ENCODE results near the gene GPT2. TPM values are rescaled to one million over a fixed set of nuclear protein-coding genes. Genes with fewer than 3 reads are reported as not detected.

GPT2 gene
- total and polyA plus RNA-seq, 7 donors = 3.3 to 28.7 (median 14.8) TPM

DNA sequence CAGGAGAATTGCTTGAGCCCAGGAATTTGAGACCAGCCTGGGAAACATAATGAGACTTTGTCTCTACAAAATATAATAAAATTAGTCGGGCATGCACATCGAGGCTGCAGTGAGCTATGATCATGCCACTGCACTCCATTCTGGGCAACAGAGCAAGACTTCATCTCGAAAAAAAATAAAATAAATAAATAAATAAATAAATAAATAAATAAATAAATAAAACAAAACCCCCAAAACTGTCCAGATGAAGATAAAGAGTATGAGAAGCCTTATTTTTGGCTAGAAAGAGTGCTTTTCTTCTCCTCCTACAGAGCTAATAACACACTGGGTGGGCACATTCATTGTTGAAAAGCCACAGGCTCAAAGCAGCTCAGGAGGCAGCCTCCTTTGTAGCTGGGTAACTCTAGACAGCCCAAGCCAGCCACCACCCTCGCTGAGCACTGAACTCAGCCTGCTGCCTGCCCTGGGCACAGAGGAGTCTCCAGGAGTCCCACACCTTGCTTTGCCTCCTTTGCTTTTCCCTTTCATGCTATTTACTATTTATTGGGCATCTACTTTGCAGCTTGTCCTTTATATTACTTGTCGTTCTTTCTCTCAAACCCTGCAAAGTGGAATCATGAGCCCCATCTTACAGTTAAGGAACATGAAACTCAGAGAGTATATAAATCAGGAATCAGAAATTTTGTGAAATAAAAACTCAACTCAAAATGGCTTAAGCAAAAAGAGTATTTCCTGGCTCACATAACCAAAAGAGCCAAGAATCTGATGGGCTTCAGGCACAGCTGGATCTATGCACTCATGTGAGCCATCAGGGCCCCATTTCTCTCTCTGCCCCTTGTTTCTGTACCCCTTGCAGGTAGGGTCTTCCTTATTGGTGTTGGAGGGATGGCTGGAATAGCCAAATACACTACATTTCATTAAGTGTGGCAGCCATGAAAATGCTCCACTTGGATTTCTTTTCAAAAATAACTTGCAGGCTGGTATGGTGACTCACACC is 35.1 kb upstream of the GPT2 start:
- TF ChIP-seq EP300 (IDR thresholded peaks at IDR 0.05) = no peak
- TF ChIP-seq, protein P1, sequence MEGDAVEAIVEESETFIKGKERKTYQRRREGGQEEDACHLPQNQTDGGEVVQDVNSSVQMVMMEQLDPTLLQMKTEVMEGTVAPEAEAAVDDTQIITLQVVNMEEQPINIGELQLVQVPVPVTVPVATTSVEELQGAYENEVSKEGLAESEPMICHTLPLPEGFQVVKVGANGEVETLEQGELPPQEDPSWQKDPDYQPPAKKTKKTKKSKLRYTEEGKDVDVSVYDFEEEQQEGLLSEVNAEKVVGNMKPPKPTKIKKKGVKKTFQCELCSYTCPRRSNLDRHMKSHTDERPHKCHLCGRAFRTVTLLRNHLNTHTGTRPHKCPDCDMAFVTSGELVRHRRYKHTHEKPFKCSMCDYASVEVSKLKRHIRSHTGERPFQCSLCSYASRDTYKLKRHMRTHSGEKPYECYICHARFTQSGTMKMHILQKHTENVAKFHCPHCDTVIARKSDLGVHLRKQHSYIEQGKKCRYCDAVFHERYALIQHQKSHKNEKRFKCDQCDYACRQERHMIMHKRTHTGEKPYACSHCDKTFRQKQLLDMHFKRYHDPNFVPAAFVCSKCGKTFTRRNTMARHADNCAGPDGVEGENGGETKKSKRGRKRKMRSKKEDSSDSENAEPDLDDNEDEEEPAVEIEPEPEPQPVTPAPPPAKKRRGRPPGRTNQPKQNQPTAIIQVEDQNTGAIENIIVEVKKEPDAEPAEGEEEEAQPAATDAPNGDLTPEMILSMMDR (IDR thresholded peaks at IDR 0.05) = no peak
- TF ChIP-seq POLR2A (IDR thresholded peaks at IDR 0.05) = no peak
- TF ChIP-seq POLR2AphosphoS5 (IDR thresholded peaks at IDR 0.05) = no peak
- no peak for DNase-seq
- Histone ChIP-seq H3K4me1 (peaks cover 0 to 6% (median 2%) of the 10 kb centered on the region in 4 donors), H3K27ac (no peak overlapping the region), H3K36me3 (no peaks in the 10 kb centered on the region), H3K9me3 (no peaks in the 10 kb centered on the region), H3K4me3 (no peak overlapping the region), H3K27me3 (peaks cover 0 to 15% (median 10%) of the 10 kb centered on the region in 3 donors)
- 82 to 83% methylated on average over 5 of the region's 5 CpGs for WGBS, 2 donors
- intact Hi-C loops (cut with DNase I) = no loop called here

DNA sequence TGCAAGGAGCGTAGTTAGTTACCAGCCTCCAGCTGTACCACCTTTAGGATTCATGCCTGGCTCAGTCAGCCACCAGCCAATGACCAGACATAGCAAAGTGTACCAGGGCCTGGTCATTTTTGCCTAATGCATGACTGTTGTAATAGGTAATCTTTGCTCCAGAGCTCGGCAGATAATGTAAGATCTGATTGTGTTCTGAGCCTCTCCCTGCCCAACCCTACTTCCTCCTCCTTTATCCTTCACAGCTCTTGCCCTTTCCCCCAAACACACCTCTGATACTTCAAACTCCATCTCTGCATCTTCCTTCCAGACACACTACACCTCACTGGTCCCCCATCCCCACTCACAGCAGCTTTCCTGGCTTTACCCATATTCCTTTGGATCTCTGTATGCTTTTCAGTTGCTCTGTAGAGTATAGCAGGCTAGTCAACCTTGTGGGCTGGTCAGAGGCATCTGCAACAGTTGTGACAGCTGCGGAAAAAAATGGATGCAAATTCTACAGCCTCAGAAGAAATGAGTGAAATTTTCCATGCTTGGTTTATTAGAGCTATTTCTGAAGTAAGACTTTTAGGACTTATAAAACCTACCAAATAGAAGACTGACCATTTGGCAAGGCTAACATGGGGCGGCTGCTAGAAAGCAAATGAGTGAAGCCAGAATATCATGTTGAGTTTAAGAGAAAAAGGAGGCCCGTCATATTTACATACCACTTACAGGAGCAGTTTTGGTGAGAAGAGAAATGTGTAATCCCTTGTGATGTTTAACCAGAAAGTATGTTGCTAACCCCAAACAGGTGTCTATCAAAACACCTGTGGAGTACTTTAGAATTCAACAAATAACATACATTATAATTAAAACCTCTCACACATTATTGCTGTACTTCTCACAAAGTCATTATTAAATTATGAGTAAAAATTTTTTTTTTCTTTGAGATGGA is 33.3 kb upstream of the GPT2 start:
- H3K9me3 ChIP-seq = no peaks in the 10 kb centered on the region
- no peaks in the 10 kb centered on the region for H3K27me3 ChIP-seq
- no peak for TF ChIP-seq EP300 (IDR thresholded peaks at IDR 0.05)
- TF ChIP-seq, protein P1 (IDR thresholded peaks at IDR 0.05) = no peak
- TF ChIP-seq POLR2A (IDR thresholded peaks at IDR 0.05) = no peak
- no peak for TF ChIP-seq POLR2AphosphoS5 (IDR thresholded peaks at IDR 0.05)
- WGBS, 2 donors = 69 to 80% methylated on average over 5 of the region's 5 CpGs
- intact Hi-C loops (cut with DNase I) = no loop called here
- DNase-seq = no peak
- H3K36me3 ChIP-seq = no peaks in the 10 kb centered on the region
- no peak overlapping the region for H3K4me3 ChIP-seq
- H3K27ac ChIP-seq = no peak overlapping the region
- H3K4me1 ChIP-seq = no peaks in the 10 kb centered on the region

DNA sequence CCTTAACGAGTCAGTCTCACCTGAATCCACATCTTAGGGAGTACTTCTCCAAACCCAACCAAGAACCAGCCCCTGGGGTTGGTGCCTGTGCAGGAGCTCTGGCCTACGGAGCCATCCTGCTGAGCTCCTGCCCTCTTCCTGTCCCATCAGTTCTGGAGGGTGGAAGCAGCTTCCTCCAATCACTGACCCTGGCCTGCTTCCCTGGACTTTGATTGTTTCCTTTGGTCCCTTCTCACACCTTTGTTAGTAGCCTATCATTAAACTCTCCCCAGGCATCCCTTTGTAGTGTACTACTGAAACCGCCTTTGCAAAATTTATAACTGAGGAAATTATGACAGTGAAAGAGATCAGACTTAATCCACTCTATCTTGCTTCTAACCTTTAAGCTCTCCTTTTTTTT is 32.0 kb upstream of the GPT2 start:
- no peak overlapping the region for H3K27ac ChIP-seq
- no peaks in the 10 kb centered on the region for H3K27me3 ChIP-seq
- 63 to 79% methylated on average over 3 of the region's 3 CpGs for WGBS, 2 donors
- no peak for DNase-seq
- TF ChIP-seq, protein P1 (IDR thresholded peaks at IDR 0.05) = no peak
- no peak overlapping the region for H3K4me3 ChIP-seq
- peaks cover 0 to 3% (median 2%) of the 10 kb centered on the region in 4 donors for H3K4me1 ChIP-seq
- H3K36me3 ChIP-seq = no peaks in the 10 kb centered on the region
- intact Hi-C loops (cut with DNase I) = no loop called here
- H3K9me3 ChIP-seq = no peaks in the 10 kb centered on the region

DNA sequence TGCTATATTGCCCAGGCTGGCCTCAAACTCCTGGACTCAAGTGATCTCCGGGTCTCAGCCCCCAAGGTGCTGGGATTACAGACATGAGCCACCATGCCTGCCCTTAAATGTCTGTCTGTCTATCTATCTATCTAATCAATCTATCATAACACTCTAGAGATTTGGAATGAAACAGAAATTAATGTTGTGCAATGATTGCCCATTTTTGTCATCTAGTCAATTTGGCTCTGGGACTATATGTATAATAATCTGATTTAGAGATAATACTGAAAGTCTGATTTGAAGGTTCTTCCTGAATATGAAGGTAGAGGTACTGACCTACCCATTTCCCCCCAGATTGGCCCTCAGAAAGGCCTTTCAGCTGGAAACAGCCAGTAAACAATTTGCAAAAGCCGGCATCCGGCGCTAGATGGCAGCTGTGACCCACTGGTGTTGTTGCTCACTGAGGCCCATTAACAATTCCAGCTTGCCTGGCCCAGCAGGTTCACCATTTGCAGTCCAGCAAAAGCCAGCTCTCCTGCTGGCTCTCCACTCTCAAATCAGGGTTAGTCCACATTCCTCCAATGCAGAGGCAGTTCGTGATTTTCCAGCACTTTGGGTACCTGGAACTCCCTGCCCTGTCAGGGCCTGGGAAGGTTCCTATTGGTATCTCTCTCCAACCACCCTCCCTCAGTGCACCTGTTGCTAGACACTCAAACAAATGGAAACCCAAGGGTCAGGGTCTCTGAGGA is 30.3 kb upstream of the GPT2 start:
- DNase-seq = peak; percentile 83
- no peak overlapping the region for H3K4me3 ChIP-seq
- WGBS, 2 donors = 22 to 27% methylated on average over 5 of the region's 5 CpGs
- intact Hi-C loops (cut with DNase I) = loop anchor here (1.0 kb wide), 1 partner anchor 55 kb away; no protein-coding TSS in a partner anchor
- TF ChIP-seq EP300 (IDR thresholded peaks at IDR 0.05) = no peak
- TF ChIP-seq, protein P1 (IDR thresholded peaks at IDR 0.05) = peak; percentile 24 to 82 (median 64)
- TF ChIP-seq POLR2AphosphoS5 (IDR thresholded peaks at IDR 0.05) = no peak
- no peaks in the 10 kb centered on the region for H3K9me3 ChIP-seq
- no peaks in the 10 kb centered on the region for H3K36me3 ChIP-seq
- no peaks in the 10 kb centered on the region for H3K27me3 ChIP-seq
- H3K27ac ChIP-seq = no peak overlapping the region
- peaks cover 0 to 11% (median 11%) of the 10 kb centered on the region in 4 donors for H3K4me1 ChIP-seq
